Fibroblast of pulmonary artery (primary cell): ENCODE results near the gene GKN1.

Experiments used
- DNase-seq: peaks from one replicate; pipeline ENCODE4 v3.0.0-alpha.2; 2010; ENCODE audit warnings: low read depth
- H3K4me3 ChIP-seq: replicated peaks from 2 replicates; pipeline ENCODE4 v1.5.1; 2011; ENCODE audit warnings: low read depth, mild to moderate bottlenecking, control low read depth, low read length, moderate library complexity
- CTCF ChIP-seq: IDR thresholded peaks from 2 replicates; pipeline ENCODE4 v1.5.1; 2011; ENCODE audit warnings: mild to moderate bottlenecking, control low read depth, low read length, inconsistent platforms; ENCODE audit errors: missing control alignments

Gene GKN1

GRCh38 chr2:68987021-68987503 lies 12.6 kb downstream of the GKN1 start:
- DNase-seq = no peak
- H3K4me3 ChIP-seq = no peak overlapping the region
- TF ChIP-seq CTCF = no peak

- no peak overlapping the region for H3K4me3 ChIP-seq
- no peak for DNase-seq
- TF ChIP-seq CTCF = no peak
These were observed 14.6 kb downstream of the GKN1 start for GRCh38 chr2:68989035-68989434.

GRCh38 chr2:68992341-68992740 lies 17.9 kb downstream of the GKN1 start:
- no peak for TF ChIP-seq CTCF
- DNase-seq = no peak
- H3K4me3 ChIP-seq = no peak overlapping the region

- no peak overlapping the region for H3K4me3 ChIP-seq
- TF ChIP-seq CTCF = no peak
- DNase-seq = no peak
These were observed 18.5 kb downstream of the GKN1 start for GRCh38 chr2:68992933-68993332.

GRCh38 chr2:68993660-68994059 lies 19.2 kb downstream of the GKN1 start:
- TF ChIP-seq CTCF = no peak
- no peak for DNase-seq
- H3K4me3 ChIP-seq = no peak overlapping the region

GRCh38 chr2:68994864-68995263 lies 20.4 kb downstream of the GKN1 start:
- H3K4me3 ChIP-seq = no peak overlapping the region
- DNase-seq = peak; percentile 71
- no peak for TF ChIP-seq CTCF

- no peak overlapping the region for H3K4me3 ChIP-seq
These were observed 21.5 kb downstream of the GKN1 start for GRCh38 chr2:68995916-68996315.

More at GRCh38 chr2:68995916-68996315, 21.5 kb downstream of the GKN1 start:
- no peak for TF ChIP-seq CTCF
- DNase-seq = no peak
